K562 (cell line): ENCODE measurements around the gene DRD2. TPM values are rescaled to one million over a fixed set of nuclear protein-coding genes. Genes with fewer than 3 reads are reported as not detected.

ENCODE experiments used
- CAMTA2 ChIP-seq: fragments of 250-450 bp; sonication (Bioruptor Pico); conservative IDR thresholded peaks from 2 replicates; pipeline ENCODE4 v1.5.1; 2022
- MCM5 ChIP-seq: fragments of 450-650 bp; IDR thresholded peaks from 2 replicates; pipeline ENCODE4 v1.6.1; 2016; ENCODE audit warnings: low read depth
- MGA ChIP-seq: fragments of 450-650 bp; IDR thresholded peaks from 2 replicates; pipeline ENCODE4 v1.6.1; 2016; ENCODE audit warnings: mild to moderate bottlenecking, moderate library complexity
- PPARD ChIP-seq: fragments of 250-450 bp; sonication (Bioruptor Pico); IDR thresholded peaks from 2 replicates; pipeline ENCODE4 v1.8.0; 2022; ENCODE audit warnings: inconsistent platforms, mild to moderate bottlenecking, moderate library complexity
- SNAPC5 ChIP-seq: fragments of 250-450 bp; sonication (Bioruptor Pico); IDR thresholded peaks from 2 replicates; pipeline ENCODE4 v1.8.0; 2021; ENCODE audit warnings: moderate library complexity, mild to moderate bottlenecking, inconsistent platforms
- STAT5A ChIP-seq: IDR thresholded peaks from 2 replicates; pipeline ENCODE4 v1.6.1; 2012; ENCODE audit warnings: low read length, inconsistent platforms, borderline replicate concordance
- ZNF197 ChIP-seq: fragments of 200-800 bp; sonication (Bioruptor generic); IDR thresholded peaks from 2 replicates; pipeline ENCODE4 v1.6.1; 2016; ENCODE audit warnings: low read depth, missing genetic modification characterization, missing compliant biosample characterization
- ZNF318 ChIP-seq, 2 experiments: fragments of 450-650 bp; IDR thresholded peaks; 2 replicates each; pipeline ENCODE4 v1.6.1; 2016; ENCODE audit warnings: mild to moderate bottlenecking in 2 of 2, borderline replicate concordance in 1 of 2, low read depth in 1 of 2, moderate library complexity in 1 of 2
- polyA plus RNA-seq, 8 experiments: library from polyadenylated mRNA; depleted of rRNA in 4 of 8; stranded (reverse) in 5 of 8; unstranded in 3 of 8; fragments of >200 nt; fragmentation: Nextera tagmentation in 2 of 8; fragmentation: Illumina TruSeq in 1 of 8; extraction: Ambion mirVana in 2 of 8; extraction: Trizol in 1 of 8; gene quantifications; 2 replicates each; pipeline versions ENCODE4 v1.2.1 to v1.2.3, GENCODE V29; 2011 to 2014; ENCODE audit warnings: inconsistent platforms in 1 of 8, missing spikeins in 1 of 8
- total RNA-seq, 7 experiments: library from RNA; depleted of rRNA in 6 of 7; stranded (reverse); fragments of >200 nt in 6 of 7; fragmentation: Illumina TruSeq in 2 of 7; extraction: Trizol in 2 of 7; gene quantifications; 2 replicates each; pipeline versions ENCODE4 v1.2.1 to v1.2.3, GENCODE V29; 2011 to 2021; ENCODE audit warnings: low replicate concordance in 1 of 7

The DRD2 gene
- total and polyA plus RNA-seq, 9 of the 15 experiments (the other 6 are each of a cell fraction or from before 2014, with no cell fraction given): not detected

- TF ChIP-seq MGA: no peak
- no peak for TF ChIP-seq ZNF318 (IDR thresholded peaks at IDR 0.05; ENCODE audit: borderline replicate concordance in 1 of 2, low read depth in 1 of 2)
- TF ChIP-seq CAMTA2 (CRISPR knock-in tag): no peak
- no peak for TF ChIP-seq ZNF197 (CRISPR knock-in tag)
- no peak for TF ChIP-seq STAT5A
- TF ChIP-seq PPARD: no peak
- TF ChIP-seq SNAPC5 (CRISPR knock-in tag): no peak
- TF ChIP-seq MCM5: no peak
Observed at GRCh38 chr11:113461639-113462038, 13.6 kb downstream of the DRD2 start (continued).
